SHP77 (cell line): ENCODE results near the gene PCDHA5.
"Not testable (repeated sequence)": the region's sequence is repeated elsewhere in the genome, so short reads cannot be mapped to it uniquely, and the experiment has no call there.

ENCODE experiments used
- DNase-seq, 2 experiments: peaks; one replicate each; lab custom pipeline; 2025; lab: John Stamatoyannopoulos, UW

Gene PCDHA5

GRCh38 chr5:140823475-140823874, 2.1 kb downstream of the PCDHA5 start:
- no peak for DNase-seq

GRCh38 chr5:140827704-140828361, 6.4 kb downstream of the PCDHA5 start, which contains the start of gene PCDHA6:
Gene PCDHA6 (plus strand): TSS chr5:140827960. CDS start chr5:140828092, 132 bp downstream.
- no peak for DNase-seq

- no peak for DNase-seq
Observed at GRCh38 chr5:140828362-140828737, 6.9 kb downstream of the PCDHA5 start.

- not testable (repeated sequence) for DNase-seq
Observed at GRCh38 chr5:140829511-140830501, 8.4 kb downstream of the PCDHA5 start.

- no peak for DNase-seq
Observed at GRCh38 chr5:140833993-140834392, 12.6 kb downstream of the PCDHA5 start, which contains the start of gene PCDHA7. Gene PCDHA7 (plus strand): TSS chr5:140834269. CDS start chr5:140834384, 115 bp downstream.

- DNase-seq, result not testable (repeated sequence)
Observed at GRCh38 chr5:140834439-140835008, 13.1 kb downstream of the PCDHA5 start.

- no peak for DNase-seq
Observed at GRCh38 chr5:140835622-140836510, 14.5 kb downstream of the PCDHA5 start.

- DNase-seq, result peak; percentile 86 to 87
Observed at GRCh38 chr5:140840978-140841962, 19.9 kb downstream of the PCDHA5 start, which contains the start of gene PCDHA8. Gene PCDHA8 (plus strand): TSS chr5:140841187. CDS start chr5:140841322, 135 bp downstream.

GRCh38 chr5:140842798-140843733, 21.7 kb downstream of the PCDHA5 start:
- no peak for DNase-seq

GRCh38 chr5:140848139-140849102, 27.0 kb downstream of the PCDHA5 start, which contains the start of gene PCDHA9:
Gene PCDHA9 (plus strand): TSS chr5:140848382. CDS start chr5:140848496, 114 bp downstream.
- not testable (repeated sequence) for DNase-seq

- DNase-seq, result not testable (repeated sequence)
Observed at GRCh38 chr5:140849831-140850634, 28.6 kb downstream of the PCDHA5 start.

GRCh38 chr5:140855772-140856674, 34.6 kb downstream of the PCDHA5 start, which contains the start of gene PCDHA10:
Gene PCDHA10 (plus strand): TSS chr5:140855897. CDS start chr5:140856049, 152 bp downstream.
- DNase-seq, result peak; percentile 21 to 53

- no peak for DNase-seq
Observed at GRCh38 chr5:140857177-140857986, 36.0 kb downstream of the PCDHA5 start.

- DNase-seq, result no peak
Observed at GRCh38 chr5:140857987-140858240, 36.5 kb downstream of the PCDHA5 start.
